Endothelial cell of umbilical vein (primary cell): ENCODE data around the gene CMC1. TPM values are rescaled to one million over a fixed set of nuclear protein-coding genes. Genes with fewer than 3 reads are reported as not detected.
"Not testable (repeated sequence)": the region's sequence is repeated elsewhere in the genome, so short reads cannot be mapped to it uniquely, and the experiment has no call there.

Experiments
- BruUV-seq: library from RNA; stranded (reverse); fragments of 400-500 nt; replicated peaks from 2 replicates; lab custom pipeline; 2021; lab: Mats Ljungman, UMichigan
- CTCF ChIA-PET: fragments of 300-600, 350-600 bp; sonication (Branson Sonifier 250); formaldehyde crosslinking; loops from one replicate; lab custom pipeline; 2021; ENCODE audit warnings: antibody characterized with exemption, inconsistent platforms; lab: Charles Lee
- POLR2A ChIA-PET: fragments of 300-600, 350-600 bp; sonication (Branson Sonifier 250); formaldehyde crosslinking; loops from one replicate; lab custom pipeline; 2021; ENCODE audit warnings: antibody characterized with exemption, inconsistent platforms; lab: Charles Lee
- DNase-seq: peaks from one replicate; pipeline ENCODE4 v3.0.0-alpha.2; 2011; ENCODE audit warnings: low read depth, low spot score
- FAIRE-seq: peaks from 2 replicates; lab custom pipeline; 2011; peaks lifted over from hg19 to GRCh38; lab: Jason Lieb, UNC
- H2AFZ ChIP-seq: 2 replicates; pipeline ENCODE4 v1.6.0; 2012; ENCODE audit warnings: low read depth, low read length, control low read depth, inconsistent platforms
- H3K27ac ChIP-seq: 2 replicates; pipeline ENCODE4 v1.5.1; 2011; ENCODE audit warnings: low read depth, mild to moderate bottlenecking, control low read depth, low read length, moderate library complexity; ENCODE audit not compliant: insufficient read depth
- H3K27me3 ChIP-seq, 2 experiments: 2 replicates each; pipeline versions ENCODE4 v1.6.0 to v1.6.1; 2011; ENCODE audit warnings: low read length in 2 of 2, mixed read lengths in 1 of 2; ENCODE audit not compliant: control insufficient read depth in 2 of 2, insufficient read depth in 2 of 2
- H3K36me3 ChIP-seq, 2 experiments: 2 replicates in 1 of 2; 3 replicates in 1 of 2; pipeline ENCODE4 v1.5.1; 2011; ENCODE audit warnings: low read length in 2 of 2, mild to moderate bottlenecking in 1 of 2, moderate library complexity in 1 of 2; ENCODE audit not compliant: control insufficient read depth in 2 of 2, insufficient read depth in 2 of 2; ENCODE audit errors: extremely low read depth in 1 of 2
- H3K4me1 ChIP-seq: 3 replicates; pipeline ENCODE4 v1.5.1; 2011; ENCODE audit warnings: mild to moderate bottlenecking, low read length; ENCODE audit not compliant: control insufficient read depth, insufficient read depth; ENCODE audit errors: extremely low read depth
- H3K4me2 ChIP-seq: 2 replicates; pipeline ENCODE4 v1.6.1; 2011; ENCODE audit warnings: low read length, control low read depth, mixed read lengths; ENCODE audit not compliant: insufficient read depth
- H3K4me3 ChIP-seq, 3 experiments: fragments of 200-600 bp in 1 of 3; sonication (generic), shearing (Covaris generic) in 1 of 3; replicated peaks in 1 of 3; 2 replicates each; pipeline ENCODE4 v1.5.1; 2011 to 2016; ENCODE audit warnings: control low read depth in 3 of 3, low read length in 3 of 3, mild to moderate bottlenecking in 2 of 3, inconsistent platforms in 1 of 3, low read depth in 1 of 3, moderate library complexity in 1 of 3; ENCODE audit not compliant: insufficient read depth in 1 of 3
- H3K79me2 ChIP-seq: 2 replicates; pipeline ENCODE4 v1.6.0; 2012; ENCODE audit warnings: low read length, inconsistent platforms; ENCODE audit not compliant: control insufficient read depth, insufficient read depth
- H3K9ac ChIP-seq: replicated peaks from 2 replicates; pipeline ENCODE3; 2011; ENCODE audit warnings: low read length, control low read depth; ENCODE audit not compliant: insufficient read depth; ENCODE audit errors: extremely low read depth
- H3K9me1 ChIP-seq: replicated peaks from 3 replicates; pipeline ENCODE4 v1.6.0; 2011; ENCODE audit warnings: mild to moderate bottlenecking, low read length; ENCODE audit not compliant: control insufficient read depth, insufficient read depth; ENCODE audit errors: extremely low read depth
- H3K9me3 ChIP-seq: replicated peaks from 2 replicates; pipeline ENCODE4 v1.5.1; 2012; ENCODE audit warnings: low read length, inconsistent platforms; ENCODE audit not compliant: control insufficient read depth, insufficient read depth
- H4K20me1 ChIP-seq: replicated peaks from 2 replicates; pipeline ENCODE3; 2011; ENCODE audit warnings: mild to moderate bottlenecking, low read length; ENCODE audit not compliant: control insufficient read depth, insufficient read depth; ENCODE audit errors: extremely low read depth
- MYC ChIP-seq: IDR thresholded peaks from one replicate; pipeline ENCODE4 v1.6.1; 2011; ENCODE audit warnings: mild to moderate bottlenecking, low read depth, low read length
- POLR2A ChIP-seq: IDR thresholded peaks from 2 replicates; pipeline ENCODE4 v1.6.1; 2012; ENCODE audit warnings: low read depth, mild to moderate bottlenecking, control low read depth, low read length
- dilution Hi-C: fragments of 300-500 bp; cut with MboI; formaldehyde crosslinking; loops from one replicate; pipeline ENCODE4 v1.15.0; 2019; ENCODE audit warnings: low sequenced_read_pairs; ENCODE audit not compliant: extremely low pct_ligation_motif_present
- intact Hi-C: fragments of 100-400 bp; cut with micrococcal nuclease; formaldehyde crosslinking; loops from one replicate; pipeline ENCODE4 v1.10.0; 2022
- polyA plus RNA-seq, 4 experiments: library from polyadenylated mRNA; depleted of rRNA in 3 of 4; stranded (reverse) in 3 of 4; unstranded in 1 of 4; fragments of >200 nt; gene quantifications; 2 replicates each; pipeline versions ENCODE4 v1.2.1 to v1.2.3, GENCODE V29; 2011 to 2012; ENCODE audit warnings: missing spikeins in 1 of 4
- total RNA-seq: library from RNA; stranded (reverse); gene quantifications from 2 replicates; pipeline ENCODE4 v1.2.3, GENCODE V29; 2021
- TF ChIP-seq, protein P1 (sequence below), 2 donors: IDR thresholded peaks; 1 replicate in 1 of 2; 2 replicates in 1 of 2; pipeline ENCODE4 v1.5.1; 2011; ENCODE audit warnings: low read length in 2 of 2, mild to moderate bottlenecking in 2 of 2, moderate library complexity in 2 of 2, control low read depth in 1 of 2, inconsistent platforms in 1 of 2, low read depth in 1 of 2; ENCODE audit not compliant: insufficient read depth in 1 of 2; ENCODE audit errors: extremely low read depth in 1 of 2

Gene CMC1
- total and polyA plus RNA-seq, 2 donors (not counting 3 experiments of a cell fraction or from before 2014, with no cell fraction given), result 13.1 to 18.6 TPM

DNA sequence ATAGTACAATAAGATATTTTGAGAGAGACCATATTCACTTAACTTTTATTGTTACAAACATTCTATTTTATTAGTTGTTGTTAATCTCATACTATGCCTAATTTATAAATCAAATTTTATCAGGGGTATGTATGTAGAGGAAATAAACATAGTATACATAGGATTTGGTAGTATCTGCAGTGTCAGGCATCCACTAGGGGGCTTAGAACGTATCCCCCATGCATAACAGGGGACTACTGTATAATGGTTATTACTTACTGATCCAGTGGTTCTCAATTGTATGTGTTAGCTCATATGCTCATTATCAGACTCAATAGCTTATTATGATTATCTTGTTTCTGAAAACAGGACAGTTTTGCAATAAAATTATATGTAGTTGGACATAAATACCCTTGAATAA, 27.6 kb downstream of the CMC1 start:
- H3K36me3 ChIP-seq, result no peaks in the 10 kb centered on the region
- dilution Hi-C loops (no loop called here), intact Hi-C loops (no loop called here)
- H3K27me3 ChIP-seq, result no peaks in the 10 kb centered on the region
- H3K4me1 ChIP-seq, result no peaks in the 10 kb centered on the region
- TF ChIP-seq MYC (no peak), POLR2A (no peak)
- TF ChIP-seq, protein P1, sequence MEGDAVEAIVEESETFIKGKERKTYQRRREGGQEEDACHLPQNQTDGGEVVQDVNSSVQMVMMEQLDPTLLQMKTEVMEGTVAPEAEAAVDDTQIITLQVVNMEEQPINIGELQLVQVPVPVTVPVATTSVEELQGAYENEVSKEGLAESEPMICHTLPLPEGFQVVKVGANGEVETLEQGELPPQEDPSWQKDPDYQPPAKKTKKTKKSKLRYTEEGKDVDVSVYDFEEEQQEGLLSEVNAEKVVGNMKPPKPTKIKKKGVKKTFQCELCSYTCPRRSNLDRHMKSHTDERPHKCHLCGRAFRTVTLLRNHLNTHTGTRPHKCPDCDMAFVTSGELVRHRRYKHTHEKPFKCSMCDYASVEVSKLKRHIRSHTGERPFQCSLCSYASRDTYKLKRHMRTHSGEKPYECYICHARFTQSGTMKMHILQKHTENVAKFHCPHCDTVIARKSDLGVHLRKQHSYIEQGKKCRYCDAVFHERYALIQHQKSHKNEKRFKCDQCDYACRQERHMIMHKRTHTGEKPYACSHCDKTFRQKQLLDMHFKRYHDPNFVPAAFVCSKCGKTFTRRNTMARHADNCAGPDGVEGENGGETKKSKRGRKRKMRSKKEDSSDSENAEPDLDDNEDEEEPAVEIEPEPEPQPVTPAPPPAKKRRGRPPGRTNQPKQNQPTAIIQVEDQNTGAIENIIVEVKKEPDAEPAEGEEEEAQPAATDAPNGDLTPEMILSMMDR (IDR thresholded peaks at IDR 0.05; ENCODE audit: extremely low read depth in 1 of 2, insufficient read depth in 1 of 2, low read depth in 1 of 2, low read length in 2 of 2), result peak; percentile 7 to 13
- no peak overlapping the region for H3K4me3 ChIP-seq
- H3K9ac ChIP-seq, result no peak overlapping the region
- FAIRE-seq (no peak), DNase-seq (no peak)
- H3K4me2 ChIP-seq, result no peak overlapping the region
- no peaks in the 10 kb centered on the region for H3K79me2 ChIP-seq
- no peaks in the 10 kb centered on the region for H4K20me1 ChIP-seq
- no peak overlapping the region for H2AFZ ChIP-seq
- ChIA-PET CTCF (interaction anchor here (0.5 to 1.5 kb wide), 2 partner anchors 11 to 15 kb away, joined by 3 read pairs; no protein-coding TSS in a partner anchor), POLR2A (no interaction called here)
- no TSS peak for BruUV-seq
- no peak overlapping the region for H3K27ac ChIP-seq
- H3K9me1 ChIP-seq, result no peaks in the 10 kb centered on the region
- H3K9me3 ChIP-seq, result no peaks in the 10 kb centered on the region

DNA sequence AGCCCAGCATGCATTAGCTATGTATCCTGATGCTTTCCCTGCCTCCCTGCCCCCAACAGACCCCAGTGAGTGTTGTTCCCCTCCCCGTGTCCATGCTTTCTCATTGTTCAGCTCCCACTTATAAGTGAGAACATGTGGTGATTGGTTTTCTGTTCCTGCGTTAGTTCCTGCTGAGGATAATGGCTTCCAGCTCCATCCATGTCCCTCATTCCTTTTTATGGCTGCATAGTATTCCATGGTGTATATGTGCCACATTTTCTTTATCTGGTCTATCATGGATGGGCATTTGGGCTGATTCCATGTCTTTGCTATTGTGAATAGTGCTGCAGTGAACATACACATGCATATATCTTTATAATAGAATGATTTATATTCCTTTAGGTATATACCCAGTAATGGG, 28.5 kb downstream of the CMC1 start:
- H3K27ac ChIP-seq, H3K4me2 ChIP-seq, H3K4me3 ChIP-seq, intact Hi-C loops, H3K9ac ChIP-seq, DNase-seq, POLR2A ChIA-PET, dilution Hi-C loops, BruUV-seq, H3K79me2 ChIP-seq, FAIRE-seq, H3K4me1 ChIP-seq, H3K36me3 ChIP-seq, H2AFZ ChIP-seq, CTCF ChIA-PET, H3K27me3 ChIP-seq, H3K9me3 ChIP-seq, H4K20me1 ChIP-seq, H3K9me1 ChIP-seq: not testable (repeated sequence)
